Neuron (in vitro differentiated cells): Measurements from ENCODE around the gene MSANTD1.

Experiments
- H2AFZ ChIP-seq: one replicate; pipeline ENCODE4 v1.6.1; 2013; ENCODE audit warnings: low read depth, mild to moderate bottlenecking, inconsistent platforms, low read length, moderate library complexity
- H3K27me3 ChIP-seq: one replicate; pipeline ENCODE4 v1.6.1; 2013; ENCODE audit warnings: low read length; ENCODE audit not compliant: insufficient read depth
- H3K36me3 ChIP-seq: one replicate; pipeline ENCODE4 v1.6.1; 2013; ENCODE audit warnings: low read length; ENCODE audit not compliant: insufficient read depth
- H3K4me1 ChIP-seq: one replicate; pipeline ENCODE4 v1.6.1; 2013; ENCODE audit warnings: low read length; ENCODE audit not compliant: insufficient read depth
- H3K4me3 ChIP-seq: 2 replicates; pipeline ENCODE4 v1.5.1; 2013; ENCODE audit warnings: mild to moderate bottlenecking, low read length, moderate library complexity
- H3K9me3 ChIP-seq: one replicate; pipeline ENCODE4 v1.6.1; 2013; ENCODE audit warnings: low read length

The MSANTD1 gene

DNA sequence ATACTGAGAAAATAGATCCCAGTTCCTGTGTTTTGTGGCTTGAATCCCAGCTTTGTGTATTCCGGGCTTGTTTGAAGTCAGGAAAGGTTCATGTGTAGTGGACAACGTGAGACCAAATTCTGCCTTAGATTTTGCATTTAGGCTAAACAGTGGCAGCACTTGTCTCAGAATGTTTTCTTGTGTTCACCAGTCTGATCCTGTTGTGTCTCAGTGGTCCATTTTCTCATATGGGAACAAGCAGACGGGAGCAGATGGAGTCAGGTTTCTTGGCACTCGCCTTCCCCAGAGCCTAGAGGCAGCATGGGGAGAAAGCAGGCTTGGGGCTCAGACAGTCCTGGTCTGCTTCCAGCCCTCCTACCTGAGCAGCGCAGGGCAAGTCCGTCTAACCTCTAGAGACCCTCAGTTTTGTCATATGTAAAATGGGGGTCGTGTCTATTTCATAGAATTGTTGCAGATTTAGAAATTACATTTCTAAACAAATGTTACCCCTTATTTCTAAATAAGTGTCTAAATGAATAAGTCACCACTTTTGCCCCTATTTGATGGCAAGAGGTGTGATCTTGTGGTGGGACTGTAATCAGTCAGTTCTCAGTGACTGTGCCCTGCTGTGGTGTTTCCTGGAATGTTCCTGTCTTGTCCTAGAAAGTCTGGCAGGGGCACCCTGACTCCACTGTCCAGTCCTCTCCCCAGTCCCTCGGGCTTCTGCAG lies 28.3 kb upstream of the MSANTD1 start:
- H2AFZ ChIP-seq: no peak overlapping the region
- peaks cover 91% of the 10 kb centered on the region for H3K36me3 ChIP-seq
- H3K4me3 ChIP-seq: no peak overlapping the region
- no peaks in the 10 kb centered on the region for H3K4me1 ChIP-seq
- H3K9me3 ChIP-seq: no peaks in the 10 kb centered on the region
- H3K27me3 ChIP-seq: no peaks in the 10 kb centered on the region

DNA sequence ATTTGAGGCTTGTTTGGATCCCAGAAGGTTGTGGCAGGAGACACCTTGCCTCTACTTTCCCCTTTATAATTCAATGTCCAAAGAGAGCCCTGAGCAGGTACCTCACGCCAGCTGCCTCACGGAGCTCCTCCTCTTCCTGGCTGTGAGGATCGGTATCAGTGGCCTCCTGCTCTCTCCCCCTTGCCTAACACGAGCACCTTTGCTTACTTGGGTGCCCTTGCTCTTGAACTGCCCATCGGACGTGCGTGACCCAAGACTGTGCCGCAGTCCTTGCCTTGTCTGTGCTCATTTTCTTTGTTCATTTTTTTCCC lies 27.8 kb upstream of the MSANTD1 start:
- H3K4me1 ChIP-seq: no peaks in the 10 kb centered on the region
- H3K36me3 ChIP-seq: peaks cover 89% of the 10 kb centered on the region
- H3K4me3 ChIP-seq: no peak overlapping the region
- H3K27me3 ChIP-seq: no peaks in the 10 kb centered on the region
- no peaks in the 10 kb centered on the region for H3K9me3 ChIP-seq
- H2AFZ ChIP-seq: no peak overlapping the region

DNA sequence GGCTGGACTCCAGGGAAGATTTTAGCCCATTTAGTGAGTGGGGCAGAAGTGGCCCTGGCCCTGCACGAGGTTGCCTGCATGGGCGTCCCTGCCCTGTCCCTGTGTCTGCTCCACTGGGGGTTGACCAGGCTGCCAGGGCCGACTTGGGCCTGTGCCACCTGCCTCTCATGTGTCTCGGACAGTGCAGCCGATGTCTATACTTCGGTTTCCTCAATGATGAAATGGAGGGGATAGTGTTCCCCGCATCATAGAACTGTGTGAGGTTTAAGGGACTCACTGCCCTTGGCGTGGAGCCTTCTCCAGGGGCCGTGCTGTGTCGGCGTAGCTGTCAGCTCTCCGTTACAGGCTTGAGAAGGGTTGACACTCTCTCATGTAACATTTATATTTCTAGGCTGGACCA lies 27.0 kb upstream of the MSANTD1 start:
- Histone ChIP-seq H3K27me3 (no peaks in the 10 kb centered on the region), H3K4me1 (no peaks in the 10 kb centered on the region), H3K36me3 (peaks cover 90% of the 10 kb centered on the region), H2AFZ (no peak overlapping the region), H3K9me3 (no peaks in the 10 kb centered on the region), H3K4me3 (no peak overlapping the region)

DNA sequence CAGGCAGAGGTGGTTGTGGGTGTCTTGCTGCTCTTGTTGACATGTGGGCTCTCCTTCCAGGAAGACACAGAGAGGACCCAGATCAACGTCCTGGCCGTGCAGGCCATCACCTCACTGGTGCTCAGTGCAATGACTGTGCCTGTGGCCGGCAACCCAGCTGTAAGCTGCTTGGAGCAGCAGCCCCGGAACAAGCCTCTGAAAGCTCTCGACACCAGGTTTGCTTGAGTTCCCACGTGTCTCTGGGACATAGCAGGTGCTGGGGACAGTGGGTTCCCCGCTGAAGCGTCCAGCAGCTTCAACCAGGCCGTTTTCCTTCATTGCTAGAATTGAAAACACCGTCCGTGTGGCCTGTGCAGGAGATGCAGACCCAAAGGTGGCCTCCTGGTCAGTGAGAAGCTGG lies 25.6 kb upstream of the MSANTD1 start:
- Histone ChIP-seq H3K9me3 (no peaks in the 10 kb centered on the region), H3K4me1 (no peaks in the 10 kb centered on the region), H3K27me3 (no peaks in the 10 kb centered on the region), H3K36me3 (peaks cover 86% of the 10 kb centered on the region), H3K4me3 (no peak overlapping the region), H2AFZ (no peak overlapping the region)

DNA sequence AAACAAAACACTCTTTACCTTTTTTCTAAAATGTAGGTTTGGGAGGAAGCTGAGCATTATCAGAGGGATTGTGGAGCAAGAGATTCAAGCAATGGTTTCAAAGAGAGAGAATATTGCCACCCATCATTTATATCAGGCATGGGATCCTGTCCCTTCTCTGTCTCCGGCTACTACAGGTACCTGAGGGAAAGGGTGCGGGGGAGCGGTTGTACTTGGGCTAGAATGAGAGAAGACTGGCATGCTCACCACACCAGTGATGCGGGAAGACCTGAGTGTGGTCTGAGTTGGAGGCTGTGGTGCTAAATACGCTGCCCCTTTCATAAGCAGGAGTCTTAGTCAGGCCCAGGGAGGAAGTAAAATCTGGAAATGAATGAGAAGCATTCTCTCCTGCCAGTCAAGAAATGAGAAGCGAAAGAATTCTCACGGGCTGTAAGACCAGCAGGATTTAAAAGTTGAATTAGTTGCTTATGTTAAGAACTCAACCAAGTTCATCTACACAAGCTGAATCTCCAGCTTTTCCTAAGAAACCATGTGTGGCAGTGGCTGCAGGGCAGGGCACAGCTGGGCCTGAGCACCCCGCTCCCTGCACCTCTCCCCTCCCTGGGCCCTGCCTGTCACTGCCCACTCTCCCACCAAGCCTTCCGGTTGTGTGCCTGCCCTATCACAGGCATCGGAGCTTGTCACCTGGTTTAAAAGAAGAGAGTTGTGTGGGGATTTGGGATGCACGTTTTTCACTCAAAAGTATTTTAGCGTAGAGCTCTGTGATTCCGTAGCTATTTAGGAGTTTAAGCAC lies 24.8 kb upstream of the MSANTD1 start:
- peaks cover 88% of the 10 kb centered on the region for H3K36me3 ChIP-seq

DNA sequence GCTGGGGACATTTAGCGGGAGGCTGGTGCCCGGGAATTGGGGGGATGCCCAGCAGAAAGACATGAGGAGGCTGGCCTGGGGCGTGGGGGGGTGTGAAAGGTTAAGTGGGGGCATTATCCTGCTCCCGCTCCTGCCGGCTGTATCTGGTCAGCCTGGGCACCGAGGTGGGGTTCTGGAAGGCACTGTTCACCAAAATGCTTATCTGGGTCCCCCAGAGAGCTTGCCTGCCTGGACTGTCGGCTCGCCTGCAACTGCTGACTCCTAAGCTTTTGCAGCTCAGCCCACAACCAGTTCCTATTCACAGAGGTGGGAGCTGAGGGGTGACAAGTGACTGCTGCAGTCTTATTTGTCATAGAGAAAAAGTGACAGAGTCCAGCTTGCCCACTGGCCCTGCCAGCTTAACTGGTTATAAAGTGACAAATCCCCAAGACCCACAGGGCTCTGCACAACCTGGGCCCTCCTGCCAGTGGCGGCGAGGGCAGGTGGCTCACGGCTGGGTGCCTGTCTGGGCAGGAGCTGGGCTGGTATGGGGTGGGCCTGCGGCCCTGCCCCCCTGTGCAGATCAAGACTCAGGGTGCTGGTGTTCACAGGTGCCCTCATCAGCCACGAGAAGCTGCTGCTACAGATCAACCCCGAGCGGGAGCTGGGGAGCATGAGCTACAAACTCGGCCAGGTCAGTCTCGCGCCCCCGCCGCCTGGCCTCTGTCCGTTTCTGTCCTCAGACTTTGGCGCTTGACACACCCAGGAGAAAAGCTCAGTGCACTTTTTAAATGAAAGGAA lies 23.7 kb upstream of the MSANTD1 start:
- Histone ChIP-seq H3K27me3 (no peaks in the 10 kb centered on the region), H2AFZ (no peak overlapping the region), H3K9me3 (no peaks in the 10 kb centered on the region), H3K4me1 (no peaks in the 10 kb centered on the region), H3K4me3 (no peak overlapping the region), H3K36me3 (peaks cover 88% of the 10 kb centered on the region)

More for the DNA sequence above, 24.8 kb upstream of the MSANTD1 start:
- H2AFZ ChIP-seq: no peak overlapping the region
- no peaks in the 10 kb centered on the region for H3K4me1 ChIP-seq
- H3K27me3 ChIP-seq: no peaks in the 10 kb centered on the region
- H3K4me3 ChIP-seq: no peak overlapping the region
- no peaks in the 10 kb centered on the region for H3K9me3 ChIP-seq

DNA sequence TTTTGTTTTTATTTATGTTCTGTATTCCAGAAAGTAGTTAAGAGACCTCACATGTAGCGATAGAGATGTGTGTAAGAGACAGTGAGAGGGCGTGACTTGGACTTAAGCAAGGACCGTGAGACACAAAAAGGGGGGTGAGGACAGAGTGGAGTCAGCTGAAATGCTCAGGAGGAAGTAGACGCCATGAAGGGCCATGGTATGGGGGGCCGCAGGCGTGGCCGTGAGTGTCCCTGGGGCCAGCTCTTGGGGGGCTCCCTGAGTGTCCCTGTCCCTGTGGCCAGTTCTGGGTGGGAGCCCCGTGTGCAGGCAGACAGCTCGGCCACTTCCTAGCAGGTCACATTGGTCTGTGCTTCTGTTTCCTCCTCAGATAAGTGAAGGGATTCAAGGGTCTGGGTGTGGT lies 23.0 kb upstream of the MSANTD1 start:
- Histone ChIP-seq H3K4me3 (no peak overlapping the region), H3K36me3 (peaks cover 88% of the 10 kb centered on the region), H3K4me1 (no peaks in the 10 kb centered on the region), H2AFZ (no peak overlapping the region), H3K27me3 (no peaks in the 10 kb centered on the region), H3K9me3 (no peaks in the 10 kb centered on the region)

DNA sequence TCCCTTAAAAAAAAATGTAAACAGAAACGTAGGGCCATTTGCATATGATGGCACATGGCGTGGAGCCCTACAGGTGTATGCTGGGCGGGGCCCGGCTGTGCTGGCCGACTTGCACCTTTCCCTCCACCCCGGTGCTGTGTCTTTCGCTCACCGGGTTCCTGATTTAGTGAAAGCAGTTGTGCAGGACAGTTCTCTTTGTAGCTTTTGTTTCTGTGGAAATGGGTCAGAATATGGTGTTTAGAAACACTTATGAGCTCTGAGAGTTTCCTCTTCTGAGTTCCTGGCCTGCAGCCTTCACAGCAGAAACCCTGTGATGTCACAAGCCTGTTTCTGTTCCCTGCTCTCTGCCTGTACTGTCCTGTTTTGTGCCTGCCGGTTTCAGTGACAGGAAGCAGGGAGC lies 22.5 kb upstream of the MSANTD1 start:
- Histone ChIP-seq H3K9me3 (no peaks in the 10 kb centered on the region), H3K4me1 (no peaks in the 10 kb centered on the region), H3K27me3 (no peaks in the 10 kb centered on the region), H3K36me3 (peaks cover 88% of the 10 kb centered on the region), H3K4me3 (no peak overlapping the region), H2AFZ (no peak overlapping the region)

DNA sequence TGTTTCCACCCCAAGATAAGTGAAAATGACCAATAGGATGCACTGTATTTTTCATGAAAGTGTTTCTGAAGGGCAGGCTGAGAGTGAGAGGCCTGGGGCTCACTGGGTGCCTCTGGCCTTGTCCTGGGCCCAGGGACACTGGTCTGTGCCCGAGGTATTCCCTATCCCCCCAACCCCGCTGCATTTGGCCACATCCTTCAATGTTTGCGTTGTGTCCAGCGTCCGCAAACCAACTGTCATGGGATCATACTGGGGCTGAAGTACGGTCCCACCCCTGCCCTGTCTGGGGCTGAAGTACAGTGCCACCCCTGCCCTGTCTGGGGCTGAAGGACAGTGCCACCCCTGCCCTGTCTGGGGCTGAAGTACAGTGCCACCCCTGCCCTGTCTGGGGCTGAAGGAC lies 22.0 kb upstream of the MSANTD1 start:
- peaks cover 87% of the 10 kb centered on the region for H3K36me3 ChIP-seq

DNA sequence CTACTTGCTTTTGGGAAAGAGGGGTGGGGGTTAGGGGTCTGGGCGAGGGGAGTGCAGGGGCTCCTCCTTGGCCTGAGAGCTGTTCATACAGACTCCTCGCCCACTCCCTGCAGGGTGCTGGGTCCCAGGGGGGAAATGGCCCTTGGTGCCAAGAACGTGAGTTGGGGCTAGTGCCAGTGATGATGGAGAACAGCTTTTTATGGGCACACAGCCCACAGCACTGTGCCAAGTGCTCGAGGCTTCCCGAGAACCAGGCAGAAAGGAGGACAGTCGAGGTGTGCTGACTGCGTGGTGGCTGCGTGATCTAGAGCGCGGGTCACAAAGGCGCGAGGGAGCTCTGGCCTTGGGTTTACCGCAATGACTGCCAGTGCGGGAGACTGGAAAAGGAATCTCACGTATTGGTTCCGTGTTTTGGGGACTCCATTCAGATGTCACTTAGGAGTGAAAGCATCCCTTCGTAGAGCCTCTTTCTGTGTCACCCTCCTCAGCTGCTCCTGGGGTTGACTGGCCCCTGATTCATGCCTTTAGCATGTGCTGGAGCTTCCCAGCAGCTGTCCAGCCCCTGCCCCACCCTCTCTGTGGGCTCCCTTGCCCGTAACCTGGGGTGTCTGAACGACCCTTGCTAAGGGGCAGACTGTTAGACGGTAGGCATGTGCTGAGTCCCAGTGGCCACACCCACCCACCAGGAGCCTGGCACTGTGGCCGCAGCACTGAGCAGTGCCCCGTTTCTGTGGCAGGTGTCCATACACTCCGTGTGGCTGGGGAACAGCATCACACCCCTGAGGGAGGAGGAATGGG lies 20.9 kb upstream of the MSANTD1 start:
- peaks cover 86% of the 10 kb centered on the region for H3K36me3 ChIP-seq
- H3K4me3 ChIP-seq: no peak overlapping the region

More for the DNA sequence above, 22.0 kb upstream of the MSANTD1 start:
- H3K4me1 ChIP-seq: no peaks in the 10 kb centered on the region
- no peak overlapping the region for H2AFZ ChIP-seq
- H3K9me3 ChIP-seq: no peaks in the 10 kb centered on the region
- H3K4me3 ChIP-seq: no peak overlapping the region
- no peaks in the 10 kb centered on the region for H3K27me3 ChIP-seq

DNA sequence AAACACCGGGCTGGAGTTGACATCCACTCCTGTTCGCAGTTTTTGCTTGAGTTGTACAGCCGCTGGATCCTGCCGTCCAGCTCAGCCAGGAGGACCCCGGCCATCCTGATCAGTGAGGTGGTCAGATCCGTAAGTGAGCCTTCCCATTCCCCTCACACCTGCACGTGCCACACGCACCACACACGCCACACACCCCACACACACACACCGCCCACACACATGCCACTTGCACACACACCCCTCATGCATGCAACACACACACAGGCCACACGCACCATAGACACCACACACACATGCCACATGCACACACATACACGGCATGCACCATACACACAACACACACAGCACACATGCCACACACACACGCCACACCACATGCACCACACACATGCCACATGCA lies 20.1 kb upstream of the MSANTD1 start:
- no peak overlapping the region for H2AFZ ChIP-seq
- H3K4me1 ChIP-seq: no peaks in the 10 kb centered on the region
- no peak overlapping the region for H3K4me3 ChIP-seq
- no peaks in the 10 kb centered on the region for H3K27me3 ChIP-seq
- no peaks in the 10 kb centered on the region for H3K9me3 ChIP-seq
- peaks cover 85% of the 10 kb centered on the region for H3K36me3 ChIP-seq

More for the DNA sequence above, 20.9 kb upstream of the MSANTD1 start:
- Histone ChIP-seq H3K4me1 (no peaks in the 10 kb centered on the region), H3K9me3 (no peaks in the 10 kb centered on the region), H3K27me3 (no peaks in the 10 kb centered on the region), H2AFZ (no peak overlapping the region)

DNA sequence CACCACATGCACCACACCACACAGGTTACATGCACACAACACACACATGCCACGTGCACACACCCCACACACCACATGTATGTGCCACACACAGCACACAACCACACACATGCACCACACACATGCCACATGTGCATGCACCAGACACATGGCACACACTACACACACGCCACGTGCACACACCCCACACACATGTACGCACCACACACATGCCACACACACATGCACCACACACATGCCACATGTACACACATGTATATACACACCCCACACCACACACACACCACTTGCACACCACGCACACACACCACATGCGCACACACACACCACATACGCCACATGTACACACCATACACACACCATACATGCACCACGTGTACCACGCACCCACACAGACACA lies 19.6 kb upstream of the MSANTD1 start:
- no peaks in the 10 kb centered on the region for H3K4me1 ChIP-seq
- no peaks in the 10 kb centered on the region for H3K27me3 ChIP-seq
- no peak overlapping the region for H2AFZ ChIP-seq
- no peaks in the 10 kb centered on the region for H3K9me3 ChIP-seq
- H3K36me3 ChIP-seq: peaks cover 85% of the 10 kb centered on the region
- H3K4me3 ChIP-seq: no peak overlapping the region
